Effector memory CD8-positive, alpha-beta T cell (primary cell): ENCODE results near the gene NOX4.

Experiments
- ATAC-seq: fragments of 150-1000 bp; cut with Tn5 transposase; replicated peaks from 2 replicates; pipeline ENCODE4 v1.10.0; 2021; ENCODE audit warnings: mild to moderate bottlenecking, moderate library complexity
- DNase-seq, 3 experiments: peaks; one replicate each; pipeline ENCODE4 v3.0.0; 2021
- H3K27ac Mint-ChIP-seq, 2 donors: one replicate each; pipeline ENCODE4 v1.8.0; 2022; ENCODE audit warnings: mild to moderate bottlenecking in 2 of 2, mixed read lengths in 2 of 2, moderate library complexity in 2 of 2
- H3K27me3 Mint-ChIP-seq, 2 donors: one replicate each; pipeline ENCODE4 v1.8.0; 2022; ENCODE audit warnings: mixed read lengths in 2 of 2
- H3K36me3 Mint-ChIP-seq: one replicate; pipeline ENCODE4 v1.8.0; 2022; ENCODE audit warnings: mild to moderate bottlenecking, moderate library complexity, mixed read lengths; ENCODE audit not compliant: insufficient read depth
- H3K4me1 Mint-ChIP-seq, 2 donors: one replicate each; pipeline ENCODE4 v1.8.0; 2022; ENCODE audit warnings: low read depth in 2 of 2, mixed read lengths in 2 of 2
- H3K4me3 Mint-ChIP-seq, 2 donors: one replicate each; pipeline ENCODE4 v1.8.0; 2022; ENCODE audit warnings: mild to moderate bottlenecking in 2 of 2, mixed read lengths in 2 of 2, moderate library complexity in 2 of 2
- H3K9me3 Mint-ChIP-seq, 2 donors: one replicate each; pipeline ENCODE4 v1.8.0; 2022; ENCODE audit warnings: mixed read lengths in 2 of 2

The NOX4 gene

GRCh38 chr11:89498845-89499448 lies 7.8 kb upstream of the NOX4 start:
- no peak overlapping the region for H3K27ac Mint-ChIP-seq
- H3K4me3 Mint-ChIP-seq, result no peak overlapping the region
- H3K36me3 Mint-ChIP-seq, result no peaks in the 10 kb centered on the region
- ATAC-seq (no peak), DNase-seq (no peak)
- no peaks in the 10 kb centered on the region for H3K4me1 Mint-ChIP-seq
- no peaks in the 10 kb centered on the region for H3K27me3 Mint-ChIP-seq
- H3K9me3 Mint-ChIP-seq, result peaks cover 4 to 5% of the 10 kb centered on the region in 2 donors

- ATAC-seq (no peak), DNase-seq (no peak)
- no peaks in the 10 kb centered on the region for H3K4me1 Mint-ChIP-seq
- no peaks in the 10 kb centered on the region for H3K36me3 Mint-ChIP-seq
- H3K27ac Mint-ChIP-seq, result no peak overlapping the region
- no peaks in the 10 kb centered on the region for H3K27me3 Mint-ChIP-seq
- peaks cover 0 to 3% of the 10 kb centered on the region in 2 donors for H3K9me3 Mint-ChIP-seq
- H3K4me3 Mint-ChIP-seq, result no peak overlapping the region
Observed at GRCh38 chr11:89495951-89496350, 4.8 kb upstream of the NOX4 start.

- H3K36me3 Mint-ChIP-seq, result no peaks in the 10 kb centered on the region
- H3K4me1 Mint-ChIP-seq, result no peaks in the 10 kb centered on the region
- ATAC-seq (no peak), DNase-seq (no peak)
- H3K27me3 Mint-ChIP-seq, result no peaks in the 10 kb centered on the region
- H3K4me3 Mint-ChIP-seq, result no peak overlapping the region
- H3K27ac Mint-ChIP-seq, result no peak overlapping the region
- peaks cover 0 to 5% of the 10 kb centered on the region in 2 donors for H3K9me3 Mint-ChIP-seq
Observed at GRCh38 chr11:89493431-89493830, 2.3 kb upstream of the NOX4 start.

GRCh38 chr11:89490602-89490980 lies 584 bp downstream of the NOX4 start:
- H3K4me1 Mint-ChIP-seq, result no peaks in the 10 kb centered on the region

GRCh38 chr11:89489930-89490329 lies 1.2 kb downstream of the NOX4 start:
- no peaks in the 10 kb centered on the region for H3K36me3 Mint-ChIP-seq
- DNase-seq (no peak), ATAC-seq (no peak)
- H3K27me3 Mint-ChIP-seq, result no peaks in the 10 kb centered on the region
- no peaks in the 10 kb centered on the region for H3K4me1 Mint-ChIP-seq
- H3K9me3 Mint-ChIP-seq, result peaks cover 0 to 3% of the 10 kb centered on the region in 2 donors
- no peak overlapping the region for H3K27ac Mint-ChIP-seq
- H3K4me3 Mint-ChIP-seq, result no peak overlapping the region

More at GRCh38 chr11:89490602-89490980, 584 bp downstream of the NOX4 start:
- Mint-ChIP-seq H3K27me3 (no peaks in the 10 kb centered on the region), H3K36me3 (no peaks in the 10 kb centered on the region), H3K4me3 (no peak overlapping the region), H3K27ac (no peak overlapping the region), H3K9me3 (peaks cover 0 to 5% of the 10 kb centered on the region in 2 donors)
- ATAC-seq, result no peak
- DNase-seq, result no peak

- no peak for DNase-seq
Observed at GRCh38 chr11:89487016-89487415, 4.2 kb downstream of the NOX4 start.

GRCh38 chr11:89484896-89485295 lies 6.3 kb downstream of the NOX4 start:
- Mint-ChIP-seq H3K4me1 (no peaks in the 10 kb centered on the region), H3K27ac (no peak overlapping the region), H3K36me3 (no peaks in the 10 kb centered on the region), H3K27me3 (no peaks in the 10 kb centered on the region), H3K4me3 (no peak overlapping the region), H3K9me3 (peaks cover 5 to 6% of the 10 kb centered on the region in 2 donors)
- DNase-seq (no peak), ATAC-seq (no peak)

More at GRCh38 chr11:89487016-89487415, 4.2 kb downstream of the NOX4 start:
- no peak overlapping the region for H3K27ac Mint-ChIP-seq
- ATAC-seq, result no peak
- H3K4me1 Mint-ChIP-seq, result no peaks in the 10 kb centered on the region
- H3K27me3 Mint-ChIP-seq, result no peaks in the 10 kb centered on the region
- peaks cover 2 to 6% of the 10 kb centered on the region in 2 donors for H3K9me3 Mint-ChIP-seq
- H3K36me3 Mint-ChIP-seq, result no peaks in the 10 kb centered on the region
- H3K4me3 Mint-ChIP-seq, result no peak overlapping the region

GRCh38 chr11:89477175-89477574 lies 14.0 kb downstream of the NOX4 start:
- Mint-ChIP-seq H3K27ac (no peak overlapping the region), H3K4me1 (no peaks in the 10 kb centered on the region), H3K27me3 (no peaks in the 10 kb centered on the region), H3K4me3 (no peak overlapping the region), H3K36me3 (no peaks in the 10 kb centered on the region), H3K9me3 (peaks cover 7 to 10% of the 10 kb centered on the region in 2 donors)
- ATAC-seq, result no peak
- DNase-seq, result no peak

- no peak for ATAC-seq
- no peaks in the 10 kb centered on the region for H3K36me3 Mint-ChIP-seq
- DNase-seq, result no peak
Observed at GRCh38 chr11:89463266-89463780, 27.9 kb downstream of the NOX4 start.

GRCh38 chr11:89458716-89459115 lies 32.5 kb downstream of the NOX4 start:
- no peak overlapping the region for H3K4me3 Mint-ChIP-seq
- no peaks in the 10 kb centered on the region for H3K4me1 Mint-ChIP-seq
- DNase-seq, result no peak
- peaks cover 11 to 30% of the 10 kb centered on the region in 2 donors for H3K9me3 Mint-ChIP-seq
- H3K27me3 Mint-ChIP-seq, result no peaks in the 10 kb centered on the region
- ATAC-seq, result no peak
- H3K27ac Mint-ChIP-seq, result no peak overlapping the region
- no peaks in the 10 kb centered on the region for H3K36me3 Mint-ChIP-seq

More at GRCh38 chr11:89463266-89463780, 27.9 kb downstream of the NOX4 start:
- Mint-ChIP-seq H3K4me3 (no peak overlapping the region), H3K9me3 (peaks cover 7 to 11% of the 10 kb centered on the region in 2 donors), H3K27ac (no peak overlapping the region), H3K27me3 (no peaks in the 10 kb centered on the region), H3K4me1 (no peaks in the 10 kb centered on the region)

GRCh38 chr11:89457190-89457589 lies 34.0 kb downstream of the NOX4 start:
- no peaks in the 10 kb centered on the region for H3K4me1 Mint-ChIP-seq
- no peaks in the 10 kb centered on the region for H3K27me3 Mint-ChIP-seq
- H3K27ac Mint-ChIP-seq, result no peak overlapping the region
- H3K36me3 Mint-ChIP-seq, result no peaks in the 10 kb centered on the region
- peaks cover 15 to 37% of the 10 kb centered on the region in 2 donors for H3K9me3 Mint-ChIP-seq
- no peak overlapping the region for H3K4me3 Mint-ChIP-seq
- DNase-seq, result no peak
- ATAC-seq, result no peak

- DNase-seq, result no peak
- H3K27me3 Mint-ChIP-seq, result no peaks in the 10 kb centered on the region
- no peaks in the 10 kb centered on the region for H3K4me1 Mint-ChIP-seq
- peaks cover 18 to 37% of the 10 kb centered on the region in 2 donors for H3K9me3 Mint-ChIP-seq
- H3K36me3 Mint-ChIP-seq, result no peaks in the 10 kb centered on the region
- no peak for ATAC-seq
- no peak overlapping the region for H3K4me3 Mint-ChIP-seq
- H3K27ac Mint-ChIP-seq, result no peak overlapping the region
Observed at GRCh38 chr11:89456681-89457080, 34.5 kb downstream of the NOX4 start.

- Mint-ChIP-seq H3K36me3 (no peaks in the 10 kb centered on the region), H3K27me3 (no peaks in the 10 kb centered on the region), H3K27ac (no peak overlapping the region), H3K9me3 (peaks cover 14 to 27% of the 10 kb centered on the region in 2 donors), H3K4me1 (no peaks in the 10 kb centered on the region), H3K4me3 (no peak overlapping the region)
- no peak for DNase-seq
- ATAC-seq, result no peak
Observed at GRCh38 chr11:89452780-89453179, 38.4 kb downstream of the NOX4 start.

- H3K36me3 Mint-ChIP-seq, result no peaks in the 10 kb centered on the region
- no peak overlapping the region for H3K4me3 Mint-ChIP-seq
- ATAC-seq (no peak), DNase-seq (no peak)
- H3K27ac Mint-ChIP-seq, result no peak overlapping the region
- no peaks in the 10 kb centered on the region for H3K4me1 Mint-ChIP-seq
- H3K27me3 Mint-ChIP-seq, result no peaks in the 10 kb centered on the region
- peaks cover 9 to 21% of the 10 kb centered on the region in 2 donors for H3K9me3 Mint-ChIP-seq
Observed at GRCh38 chr11:89447845-89448244, 43.3 kb downstream of the NOX4 start.
